Kidney epithelial cell (primary cell): ENCODE measurements around the gene TRIM54. TPM values are rescaled to one million over a fixed set of nuclear protein-coding genes. Genes with fewer than 3 reads are reported as not detected.
"Not testable (repeated sequence)": the region's sequence is repeated elsewhere in the genome, so short reads cannot be mapped to it uniquely, and the experiment has no call there.

Experiments used
- DNase-seq: peaks from one replicate; pipeline ENCODE4 v3.0.0-alpha.2; 2010; ENCODE audit warnings: low read depth
- H3K27me3 ChIP-seq: 2 replicates; pipeline ENCODE4 v1.6.0; 2011; ENCODE audit warnings: low read length; ENCODE audit not compliant: control insufficient read depth, insufficient read depth
- H3K36me3 ChIP-seq: 2 replicates; pipeline ENCODE4 v1.5.1; 2011; ENCODE audit warnings: low read length; ENCODE audit not compliant: control insufficient read depth, insufficient read depth
- H3K4me3 ChIP-seq: 2 replicates; pipeline ENCODE4 v1.5.1; 2011; ENCODE audit warnings: low read depth, mild to moderate bottlenecking, control low read depth, low read length
- CTCF ChIP-seq: IDR thresholded peaks from 2 replicates; pipeline ENCODE4 v1.5.1; 2011; ENCODE audit warnings: mild to moderate bottlenecking, moderate library complexity, low read length, control low read depth, inconsistent platforms; ENCODE audit not compliant: insufficient read depth, poor library complexity, severe bottlenecking
- total RNA-seq: library from RNA; depleted of rRNA; stranded (reverse); fragments of >200 nt; gene quantifications from 2 replicates; pipeline ENCODE4 v1.2.3, GENCODE V29; 2015

The TRIM54 gene
- total RNA-seq, 1 donor from 2014 or later: 0.33 TPM

GRCh38 chr2:27265536-27265870, 16.7 kb upstream of the TRIM54 start:
- TF ChIP-seq CTCF: no peak
- peaks cover 69% of the 10 kb centered on the region for H3K27me3 ChIP-seq
- no peak for DNase-seq
- H3K36me3 ChIP-seq: no peaks in the 10 kb centered on the region
- no peak overlapping the region for H3K4me3 ChIP-seq

DNA sequence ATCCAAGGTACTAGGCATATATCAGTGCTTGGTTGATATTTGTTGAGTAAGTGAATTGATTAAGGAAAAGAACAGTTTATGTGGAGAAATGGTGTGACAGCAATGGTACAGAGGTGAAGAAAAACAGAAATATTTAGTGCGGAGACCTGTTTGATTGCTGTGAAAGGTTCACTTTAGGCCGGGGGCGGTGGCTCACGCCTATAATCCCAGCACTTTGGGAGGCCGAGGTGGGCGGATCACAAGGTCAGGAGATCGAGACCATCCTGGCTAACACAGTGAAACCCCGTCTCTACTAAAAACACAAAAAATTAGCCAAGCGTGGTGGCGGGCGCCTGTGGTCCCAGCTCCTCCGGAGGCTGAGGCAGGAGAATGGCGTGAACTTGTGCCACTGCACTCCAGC, 13.9 kb upstream of the TRIM54 start:
- H3K27me3 ChIP-seq: peaks cover 52% of the 10 kb centered on the region
- not testable (repeated sequence) for H3K36me3 ChIP-seq, DNase-seq, H3K4me3 ChIP-seq

- Histone ChIP-seq H3K4me3 (no peak overlapping the region), H3K27me3 (peaks cover 34% of the 10 kb centered on the region), H3K36me3 (no peaks in the 10 kb centered on the region)
- TF ChIP-seq CTCF: no peak
- no peak for DNase-seq
Measured at GRCh38 chr2:27270131-27270530, 12.1 kb upstream of the TRIM54 start.

DNA sequence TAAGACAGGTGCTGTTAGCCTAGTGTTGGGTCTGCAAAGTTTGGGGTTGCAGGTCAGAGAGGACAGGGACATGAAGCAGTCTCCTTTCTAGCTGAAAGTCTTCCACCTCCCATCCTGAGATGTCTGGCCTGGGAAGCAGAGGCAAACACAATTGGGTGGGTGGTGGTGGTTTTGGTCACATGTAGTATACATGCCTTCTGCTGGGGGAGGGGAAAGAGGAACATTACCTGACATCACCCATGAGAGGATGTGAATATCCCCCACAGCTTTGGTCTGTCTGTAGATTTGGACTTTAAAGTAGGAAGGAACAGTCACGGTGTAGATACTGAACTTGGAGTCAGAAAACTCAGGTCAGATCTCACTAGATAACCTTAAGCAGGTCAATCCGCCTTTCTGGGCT, 11.6 kb upstream of the TRIM54 start:
- no peak for DNase-seq
- Histone ChIP-seq H3K36me3 (no peaks in the 10 kb centered on the region), H3K27me3 (peaks cover 32% of the 10 kb centered on the region), H3K4me3 (no peak overlapping the region)
- no peak for TF ChIP-seq CTCF

GRCh38 chr2:27271631-27272340, 10.4 kb upstream of the TRIM54 start:
- TF ChIP-seq CTCF: no peak

GRCh38 chr2:27272537-27273522, 9.4 kb upstream of the TRIM54 start:
- H3K27me3 ChIP-seq: peaks cover 27% of the 10 kb centered on the region
- H3K36me3 ChIP-seq, DNase-seq, H3K4me3 ChIP-seq: not testable (repeated sequence)

More at GRCh38 chr2:27271631-27272340, 10.4 kb upstream of the TRIM54 start:
- peaks cover 27% of the 10 kb centered on the region for H3K27me3 ChIP-seq
- DNase-seq: no peak
- H3K36me3 ChIP-seq: no peaks in the 10 kb centered on the region
- H3K4me3 ChIP-seq: no peak overlapping the region
